ENCODE measurements around the gene AQP1. TPM values are rescaled to one million over a fixed set of nuclear protein-coding genes. Genes with fewer than 3 reads are reported as not detected.
A peak's percentile ranks its signal among the peaks of the same experiment; 100 is the strongest.

AQP1 gene
- total RNA-seq, 1 experiment from 2014 or later: not detected

- no peak overlapping the region for H3K4me3 ChIP-seq (ENCODE audit: insufficient read depth, low read depth, low read length)
- no peaks in the 10 kb centered on the region for H3K36me3 ChIP-seq (replicated peaks; ENCODE audit: control insufficient read depth, insufficient read depth, low read length)
- no peak for DNase-seq
- no peaks in the 10 kb centered on the region for H3K27me3 ChIP-seq (ENCODE audit: control insufficient read depth, insufficient read depth, low read length)
These were observed 15.6 kb upstream of the AQP1 start for GRCh38 chr7:30896036-30896435.

DNA sequence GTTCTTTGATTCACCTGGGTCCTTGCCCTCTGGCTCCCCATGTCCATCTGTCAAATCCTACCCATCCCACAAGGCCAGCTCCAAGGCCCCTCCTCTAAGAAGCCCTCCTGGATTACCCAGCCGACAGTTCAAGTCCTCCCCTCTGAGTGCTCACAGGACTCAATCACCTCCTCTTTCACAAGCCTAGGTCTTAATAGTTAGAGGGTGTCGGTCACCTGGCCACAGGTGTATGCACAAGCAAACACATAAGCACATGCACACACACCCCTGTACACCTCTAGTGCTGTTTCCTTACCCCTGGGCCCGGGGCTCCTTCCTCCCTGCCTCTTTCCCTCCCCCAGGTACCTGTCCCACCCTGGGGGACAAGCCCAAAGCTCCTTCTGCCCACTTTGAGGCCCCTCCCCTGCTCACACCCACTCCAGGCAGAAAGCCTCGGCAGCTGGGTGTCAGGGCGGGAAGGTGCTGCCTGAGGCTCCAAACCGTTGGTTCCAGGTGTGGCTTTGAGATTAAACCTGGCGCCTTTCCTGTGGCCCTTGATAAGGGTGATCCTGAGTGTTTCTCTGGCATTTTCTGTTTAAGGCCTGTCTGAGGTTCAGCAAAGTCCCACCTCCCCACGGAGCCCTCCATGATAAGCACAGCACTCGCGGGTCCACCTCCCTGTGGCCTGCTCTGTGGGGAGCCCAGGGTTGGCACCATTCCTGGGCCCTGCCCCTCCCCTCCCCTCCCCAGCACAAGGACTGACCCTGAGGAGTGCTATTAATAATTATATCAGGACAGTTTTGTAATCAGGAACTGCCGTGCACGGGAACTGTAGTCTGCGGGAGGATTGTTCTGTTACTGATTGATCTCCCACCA lies 14.6 kb upstream of the AQP1 start:
- H3K36me3 ChIP-seq (replicated peaks; ENCODE audit: control insufficient read depth, insufficient read depth, low read length): no peaks in the 10 kb centered on the region
- no peak overlapping the region for H3K4me3 ChIP-seq (ENCODE audit: insufficient read depth, low read depth, low read length)
- H3K27me3 ChIP-seq (ENCODE audit: control insufficient read depth, insufficient read depth, low read length): no peaks in the 10 kb centered on the region
- no peak for DNase-seq

GRCh38 chr7:30897770-30898169 lies 13.9 kb upstream of the AQP1 start:
- no peak for DNase-seq
- Histone ChIP-seq H3K27me3 (ENCODE audit: control insufficient read depth, insufficient read depth, low read length) (no peaks in the 10 kb centered on the region), H3K36me3 (replicated peaks; ENCODE audit: control insufficient read depth, insufficient read depth, low read length) (no peaks in the 10 kb centered on the region), H3K4me3 (ENCODE audit: insufficient read depth, low read depth, low read length) (no peak overlapping the region)

DNA sequence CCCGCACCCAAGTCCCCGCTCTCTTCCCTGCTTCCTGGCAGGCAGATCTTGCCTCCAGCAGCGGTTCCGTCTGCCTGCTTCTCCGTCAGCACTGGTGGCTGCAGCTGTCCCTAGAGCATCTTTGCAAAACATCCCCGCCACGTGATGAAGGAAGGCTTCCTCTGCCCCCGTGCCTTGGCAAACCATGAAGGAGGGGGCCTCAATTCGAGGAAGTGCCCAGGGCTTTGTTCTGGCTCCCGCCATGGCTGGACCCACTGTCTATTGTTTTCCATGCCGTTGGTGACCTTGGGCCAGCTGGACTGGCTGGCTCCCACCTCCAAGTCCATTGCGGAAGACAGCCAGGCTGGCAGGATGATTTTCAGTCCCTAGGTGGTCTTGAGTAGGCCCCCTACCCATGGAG lies 13.2 kb upstream of the AQP1 start:
- no peaks in the 10 kb centered on the region for H3K27me3 ChIP-seq (ENCODE audit: control insufficient read depth, insufficient read depth, low read length)
- no peak overlapping the region for H3K4me3 ChIP-seq (ENCODE audit: insufficient read depth, low read depth, low read length)
- no peak for DNase-seq
- no peaks in the 10 kb centered on the region for H3K36me3 ChIP-seq (replicated peaks; ENCODE audit: control insufficient read depth, insufficient read depth, low read length)

DNA sequence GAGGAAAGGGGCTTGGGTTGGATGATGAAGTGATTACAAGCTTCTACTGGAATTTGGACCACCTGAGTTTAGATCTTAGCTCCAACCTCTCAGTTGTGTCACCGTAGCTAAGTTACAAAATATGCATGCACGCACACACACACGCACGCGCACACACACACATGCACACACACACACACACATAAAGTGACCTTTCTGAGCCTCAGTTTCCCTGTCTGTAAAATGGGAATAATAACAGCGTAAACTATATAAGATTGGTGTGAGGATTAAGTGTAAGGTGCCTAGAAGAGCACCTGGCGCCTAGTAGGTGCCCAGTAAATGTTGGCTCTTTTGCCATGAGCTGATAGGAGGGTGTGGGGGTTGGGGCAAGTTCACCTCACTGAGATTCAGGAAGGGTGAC lies 12.6 kb upstream of the AQP1 start:
- Histone ChIP-seq H3K4me3 (ENCODE audit: insufficient read depth, low read depth, low read length) (no peak overlapping the region), H3K36me3 (replicated peaks; ENCODE audit: control insufficient read depth, insufficient read depth, low read length) (no peaks in the 10 kb centered on the region), H3K27me3 (ENCODE audit: control insufficient read depth, insufficient read depth, low read length) (no peaks in the 10 kb centered on the region)
- no peak for DNase-seq

- Histone ChIP-seq H3K36me3 (replicated peaks; ENCODE audit: control insufficient read depth, insufficient read depth, low read length) (no peaks in the 10 kb centered on the region), H3K27me3 (ENCODE audit: control insufficient read depth, insufficient read depth, low read length) (no peaks in the 10 kb centered on the region), H3K4me3 (ENCODE audit: insufficient read depth, low read depth, low read length) (no peak overlapping the region)
- DNase-seq: no peak
These were observed 12.0 kb upstream of the AQP1 start for GRCh38 chr7:30899630-30900029.

DNA sequence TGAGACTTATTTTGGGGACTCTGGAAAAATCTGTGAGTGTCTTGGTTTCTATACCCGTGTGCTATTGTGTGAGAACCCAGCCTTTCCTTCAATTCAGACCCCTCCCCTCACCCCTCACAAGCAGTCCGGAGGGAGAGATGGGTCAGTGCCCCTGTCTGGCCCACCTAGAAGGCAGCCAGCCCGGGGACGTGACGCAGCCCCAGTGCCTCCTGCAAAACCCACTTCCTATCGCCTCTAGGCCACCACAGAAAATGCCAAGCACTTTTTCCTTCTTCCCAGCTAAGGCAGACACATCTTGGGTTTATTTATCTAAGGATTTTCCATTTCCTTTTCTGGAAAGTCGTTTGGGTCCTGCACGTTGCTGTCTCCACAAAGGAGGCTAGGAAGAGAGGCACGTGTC lies 11.6 kb upstream of the AQP1 start:
- Histone ChIP-seq H3K4me3 (ENCODE audit: insufficient read depth, low read depth, low read length) (no peak overlapping the region), H3K36me3 (replicated peaks; ENCODE audit: control insufficient read depth, insufficient read depth, low read length) (no peaks in the 10 kb centered on the region), H3K27me3 (ENCODE audit: control insufficient read depth, insufficient read depth, low read length) (no peaks in the 10 kb centered on the region)
- no peak for DNase-seq

DNA sequence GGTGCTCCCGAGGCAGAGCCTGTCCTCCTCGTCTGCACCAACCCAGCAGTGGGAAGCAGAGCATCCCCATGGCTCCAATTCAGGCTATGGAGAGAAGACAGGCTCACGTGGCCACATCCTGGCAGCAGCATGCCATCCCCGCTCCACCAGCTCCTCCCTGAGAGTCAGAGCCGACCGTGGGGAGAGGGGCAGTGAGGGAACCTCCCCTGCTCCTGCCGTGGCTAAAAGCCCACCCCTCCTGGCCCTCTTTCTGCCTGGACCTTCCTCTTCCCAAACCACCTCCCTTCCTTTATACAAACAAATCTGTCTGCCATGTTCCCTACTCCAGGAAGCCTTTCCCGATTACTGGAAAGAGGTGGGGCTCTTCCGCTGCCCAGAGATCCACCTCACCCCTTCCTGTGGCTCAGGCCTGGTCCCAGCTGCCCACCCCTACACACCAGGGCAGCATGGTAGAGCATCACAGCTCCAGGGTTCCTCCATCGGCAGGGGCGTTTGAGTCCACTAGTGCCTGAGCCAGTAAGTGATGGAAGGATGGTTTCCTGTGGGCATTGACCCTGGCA lies 10.8 kb upstream of the AQP1 start:
- Histone ChIP-seq H3K27me3 (ENCODE audit: control insufficient read depth, insufficient read depth, low read length) (no peaks in the 10 kb centered on the region), H3K4me3 (ENCODE audit: insufficient read depth, low read depth, low read length) (no peak overlapping the region), H3K36me3 (replicated peaks; ENCODE audit: control insufficient read depth, insufficient read depth, low read length) (no peaks in the 10 kb centered on the region)
- DNase-seq: no peak

DNA sequence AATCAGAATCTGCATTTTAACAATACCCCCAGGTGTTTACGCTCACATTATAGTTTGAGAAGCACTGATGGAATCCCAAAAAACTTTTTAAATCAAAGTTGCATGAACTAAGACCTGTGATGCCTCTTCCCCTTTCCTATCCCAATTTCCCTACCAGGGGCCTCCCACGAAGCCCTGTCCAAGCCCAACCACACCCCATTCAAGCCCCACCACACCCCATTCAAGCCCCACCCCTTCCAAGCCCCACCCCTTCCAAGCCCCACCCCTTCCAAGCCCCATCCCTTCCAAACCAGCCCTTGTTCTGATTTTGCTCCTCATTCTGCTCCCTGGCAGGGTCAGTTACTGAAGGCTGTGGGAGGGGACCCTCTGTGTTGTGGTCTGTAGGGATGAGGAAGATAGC lies 9.8 kb upstream of the AQP1 start:
- H3K4me3 ChIP-seq (ENCODE audit: insufficient read depth, low read depth, low read length): no peak overlapping the region
- H3K36me3 ChIP-seq (replicated peaks; ENCODE audit: control insufficient read depth, insufficient read depth, low read length): no peaks in the 10 kb centered on the region
- DNase-seq: peak; percentile 86
- H3K27me3 ChIP-seq (ENCODE audit: control insufficient read depth, insufficient read depth, low read length): no peaks in the 10 kb centered on the region

DNA sequence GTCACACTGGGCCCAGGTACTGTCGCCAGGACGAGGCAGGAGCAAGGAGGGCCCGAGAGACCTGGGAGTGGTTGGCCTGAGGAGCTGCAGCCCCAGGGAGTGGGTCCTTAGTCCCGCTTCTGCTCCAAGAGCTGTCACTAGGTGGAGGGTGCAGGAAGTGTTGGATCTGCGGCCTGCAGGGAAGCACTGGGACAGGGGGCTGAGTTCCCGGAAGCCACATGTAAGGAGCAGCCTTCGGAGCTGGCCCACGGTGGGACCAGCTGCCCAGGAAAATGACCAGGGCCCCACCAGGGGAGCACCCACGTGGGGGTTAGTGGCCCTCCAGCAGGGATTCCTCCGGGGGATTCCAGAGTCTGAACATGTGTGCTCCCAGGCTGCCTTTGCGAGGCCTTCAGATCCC lies 9.2 kb upstream of the AQP1 start:
- no peak for DNase-seq
- no peaks in the 10 kb centered on the region for H3K27me3 ChIP-seq (ENCODE audit: control insufficient read depth, insufficient read depth, low read length)
- H3K36me3 ChIP-seq (replicated peaks; ENCODE audit: control insufficient read depth, insufficient read depth, low read length): no peaks in the 10 kb centered on the region
- H3K4me3 ChIP-seq (ENCODE audit: insufficient read depth, low read depth, low read length): no peak overlapping the region

DNA sequence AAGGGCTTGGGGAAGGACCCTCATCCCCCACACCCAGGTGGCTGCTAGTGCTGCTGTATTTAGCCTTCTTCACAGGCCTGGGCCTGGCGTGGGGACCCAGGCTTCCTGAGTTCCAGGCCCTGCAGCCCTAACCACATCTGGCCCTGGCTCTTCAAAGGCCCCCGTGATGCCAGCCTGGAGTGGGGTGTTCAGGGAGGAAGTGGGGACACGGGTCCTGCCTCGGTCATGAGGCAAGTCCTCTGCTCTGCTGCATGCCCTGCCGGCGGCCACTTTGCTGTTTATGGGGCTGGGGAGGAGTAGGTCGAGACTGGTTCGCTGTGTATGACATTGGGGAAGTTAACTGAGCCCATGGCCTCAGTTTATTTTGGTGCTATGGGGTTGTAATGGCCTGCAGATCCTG lies 8.5 kb upstream of the AQP1 start:
- H3K4me3 ChIP-seq (ENCODE audit: insufficient read depth, low read depth, low read length): no peak overlapping the region
- no peaks in the 10 kb centered on the region for H3K27me3 ChIP-seq (ENCODE audit: control insufficient read depth, insufficient read depth, low read length)
- DNase-seq: no peak
- H3K36me3 ChIP-seq (replicated peaks; ENCODE audit: control insufficient read depth, insufficient read depth, low read length): no peaks in the 10 kb centered on the region

- Histone ChIP-seq H3K4me3 (ENCODE audit: insufficient read depth, low read depth, low read length) (no peak overlapping the region), H3K27me3 (ENCODE audit: control insufficient read depth, insufficient read depth, low read length) (no peaks in the 10 kb centered on the region), H3K36me3 (replicated peaks; ENCODE audit: control insufficient read depth, insufficient read depth, low read length) (no peaks in the 10 kb centered on the region)
- no peak for DNase-seq
These were observed 7.1 kb upstream of the AQP1 start for GRCh38 chr7:30904561-30904960.

GRCh38 chr7:30905078-30906012 lies 6.3 kb upstream of the AQP1 start:
- Histone ChIP-seq H3K4me3 (ENCODE audit: insufficient read depth, low read depth, low read length) (no peak overlapping the region), H3K27me3 (ENCODE audit: control insufficient read depth, insufficient read depth, low read length) (no peaks in the 10 kb centered on the region), H3K36me3 (replicated peaks; ENCODE audit: control insufficient read depth, insufficient read depth, low read length) (no peaks in the 10 kb centered on the region)
- DNase-seq: no peak

DNA sequence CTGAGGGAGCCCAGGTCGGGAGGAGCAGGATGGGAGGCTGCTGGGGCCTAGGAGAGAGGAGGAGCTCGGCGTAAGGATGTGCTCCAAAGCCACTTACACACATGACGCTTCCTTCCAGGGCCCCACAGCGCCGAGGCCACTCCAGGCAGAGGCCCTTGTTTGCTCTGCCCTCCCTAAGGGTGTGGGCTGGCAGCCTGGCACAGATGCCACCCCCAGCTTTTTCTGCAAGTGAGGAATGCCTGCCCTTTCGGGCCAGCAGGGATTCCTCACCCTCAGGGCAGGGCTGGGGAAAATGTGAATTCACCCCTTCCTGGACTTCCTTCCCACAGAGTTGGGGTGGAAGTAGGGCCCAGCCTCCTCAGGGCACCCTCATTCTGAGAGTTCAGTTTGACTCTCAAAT lies 5.6 kb upstream of the AQP1 start:
- no peak overlapping the region for H3K4me3 ChIP-seq (ENCODE audit: insufficient read depth, low read depth, low read length)
- no peaks in the 10 kb centered on the region for H3K36me3 ChIP-seq (replicated peaks; ENCODE audit: control insufficient read depth, insufficient read depth, low read length)
- no peak for DNase-seq

More for the DNA sequence above, 5.6 kb upstream of the AQP1 start:
- no peaks in the 10 kb centered on the region for H3K27me3 ChIP-seq (ENCODE audit: control insufficient read depth, insufficient read depth, low read length)

All from H7 (cell line).